Neuronal stem cell (in vitro differentiated cells): ENCODE data around the gene HMOX1.

Experiments used
- DNase-seq: peaks from one replicate; pipeline ENCODE4 v3.0.0-alpha.2; 2013; ENCODE audit warnings: low spot score
- H2AFZ ChIP-seq: one replicate; pipeline ENCODE4 v1.6.1; 2013; ENCODE audit warnings: mild to moderate bottlenecking, low read length, inconsistent platforms
- H2AK5ac ChIP-seq: 2 replicates; pipeline ENCODE4 v1.6.1; 2013; ENCODE audit warnings: low read depth, mild to moderate bottlenecking, inconsistent platforms, low read length, moderate library complexity, mixed read lengths
- H2BK120ac ChIP-seq: 2 replicates; pipeline ENCODE4 v1.6.1; 2013; ENCODE audit warnings: low read depth, mild to moderate bottlenecking, inconsistent platforms, low read length, moderate library complexity, mixed read lengths
- H2BK12ac ChIP-seq: one replicate; pipeline ENCODE4 v1.6.1; 2013; ENCODE audit warnings: low read length, inconsistent platforms
- H2BK15ac ChIP-seq: 2 replicates; pipeline ENCODE4 v1.6.1; 2013; ENCODE audit warnings: mild to moderate bottlenecking, low read length, inconsistent platforms, mixed read lengths
- H2BK5ac ChIP-seq: one replicate; pipeline ENCODE4 v1.6.1; 2013; ENCODE audit warnings: inconsistent platforms, mild to moderate bottlenecking, low read length, moderate library complexity
- H3K14ac ChIP-seq: one replicate; pipeline ENCODE4 v1.6.1; 2013; ENCODE audit warnings: low read length, inconsistent platforms
- H3K18ac ChIP-seq: 2 replicates; pipeline ENCODE4 v1.6.1; 2013; ENCODE audit warnings: low read length, inconsistent platforms
- H3K23ac ChIP-seq: 2 replicates; pipeline ENCODE4 v1.6.1; 2013; ENCODE audit warnings: low read depth, mild to moderate bottlenecking, mixed read lengths, low read length, inconsistent platforms; ENCODE audit not compliant: poor library complexity
- H3K27ac ChIP-seq: replicated peaks from 3 replicates; pipeline ENCODE4 v1.5.1; 2013; ENCODE audit warnings: low read length, inconsistent platforms
- H3K27me3 ChIP-seq, 3 experiments: 2 replicates each; pipeline ENCODE4 v1.6.1; 2013; ENCODE audit warnings: low read length in 3 of 3, mild to moderate bottlenecking in 2 of 3, inconsistent platforms in 1 of 3, low read depth in 1 of 3, mixed read lengths in 1 of 3, moderate library complexity in 1 of 3; ENCODE audit not compliant: control insufficient read depth in 3 of 3, insufficient read depth in 3 of 3
- H3K36me3 ChIP-seq, 2 donors: replicated peaks in 1 of 2; 2 replicates each; pipeline ENCODE4 v1.6.1; 2013; ENCODE audit warnings: low read length in 2 of 2; ENCODE audit not compliant: control insufficient read depth in 2 of 2, insufficient read depth in 2 of 2
- H3K4ac ChIP-seq: 2 replicates; pipeline ENCODE4 v1.6.1; 2013; ENCODE audit warnings: inconsistent platforms, mild to moderate bottlenecking, low read length, moderate library complexity
- H3K4me1 ChIP-seq, 2 donors: 1 replicate in 1 of 2; 2 replicates in 1 of 2; pipeline ENCODE4 v1.6.1; 2013; ENCODE audit warnings: low read length in 2 of 2, low read depth in 1 of 2; ENCODE audit not compliant: control insufficient read depth in 2 of 2, insufficient read depth in 1 of 2
- H3K4me2 ChIP-seq: one replicate; pipeline ENCODE4 v1.6.1; 2013; ENCODE audit warnings: mild to moderate bottlenecking, low read length, inconsistent platforms; ENCODE audit not compliant: insufficient read depth, poor library complexity, severe bottlenecking
- H3K4me3 ChIP-seq, 2 donors: 2 replicates each; pipeline ENCODE4 v1.5.1; 2013; ENCODE audit warnings: low read length in 2 of 2, mild to moderate bottlenecking in 2 of 2, inconsistent platforms in 1 of 2, moderate library complexity in 1 of 2
- H3K79me1 ChIP-seq: one replicate; pipeline ENCODE4 v1.6.1; 2013; ENCODE audit warnings: low read depth, mild to moderate bottlenecking, inconsistent platforms, low read length, moderate library complexity
- H3K9ac ChIP-seq: one replicate; pipeline ENCODE4 v1.6.1; 2013; ENCODE audit warnings: mild to moderate bottlenecking, low read depth, low read length, inconsistent platforms; ENCODE audit not compliant: poor library complexity
- H3K9me3 ChIP-seq, 2 donors: replicated peaks in 1 of 2; 2 replicates each; pipeline versions ENCODE3 to v1.6.1; 2013; ENCODE audit warnings: low read length in 2 of 2, mild to moderate bottlenecking in 2 of 2, inconsistent platforms in 1 of 2, low read depth in 1 of 2, mixed read lengths in 1 of 2, moderate library complexity in 1 of 2; ENCODE audit not compliant: control insufficient read depth in 2 of 2, insufficient read depth in 1 of 2
- H4K8ac ChIP-seq: one replicate; pipeline ENCODE4 v1.6.1; 2013; ENCODE audit warnings: low read depth, mild to moderate bottlenecking, inconsistent platforms, low read length, moderate library complexity
- H4K91ac ChIP-seq: one replicate; pipeline ENCODE4 v1.6.1; 2013; ENCODE audit warnings: low read length, low read depth, mild to moderate bottlenecking, inconsistent platforms; ENCODE audit not compliant: poor library complexity
- WGBS, 2 donors: extraction: QIAGEN DNeasy Blood & Tissue Kit; methylation state at CpG; one replicate each; pipeline ENCODE4 v1.1.7; 2013; ENCODE audit warnings: missing lambda C conversion rate in 2 of 2, mixed read lengths in 1 of 2; ENCODE audit not compliant: insufficient read length in 2 of 2, insufficient replicate concordance in 1 of 2; ENCODE audit errors: extremely low coverage in 2 of 2; 5-methylcytosine and 5-hydroxymethylcytosine counted together

The HMOX1 gene

DNA sequence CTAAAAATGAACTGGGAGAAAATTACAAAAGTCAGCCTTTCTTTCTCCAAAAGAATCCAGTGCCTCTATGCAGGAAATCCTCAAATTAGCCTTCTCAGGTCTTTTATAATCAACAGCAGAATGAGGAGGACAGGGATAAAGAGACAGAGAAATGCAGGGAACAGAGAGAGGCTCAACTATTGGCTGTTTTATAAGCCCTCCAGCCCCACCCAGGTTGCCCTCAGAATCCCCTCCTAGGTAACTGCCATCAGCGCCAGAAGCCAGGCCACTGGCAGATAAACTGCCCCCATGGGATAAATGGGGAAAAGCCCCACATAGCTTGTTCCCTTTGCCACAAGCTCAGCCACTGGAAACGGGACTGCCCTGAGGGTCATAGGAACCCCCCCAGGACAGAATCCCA lies 10.9 kb upstream of the HMOX1 start:
- Histone ChIP-seq H2BK5ac (no peak overlapping the region), H2AK5ac (no peak overlapping the region), H3K27me3 (no peaks in the 10 kb centered on the region), H3K9me3 (no peaks in the 10 kb centered on the region), H3K27ac (no peak overlapping the region), H2BK15ac (no peak overlapping the region), H3K18ac (no peak overlapping the region), H3K79me1 (peaks cover 4% of the 10 kb centered on the region), H4K8ac (no peak overlapping the region), H4K91ac (no peak overlapping the region), H3K23ac (no peak overlapping the region), H2AFZ (no peak overlapping the region), H3K4me1 (peaks cover 1 to 6% of the 10 kb centered on the region in 2 donors), H3K4ac (no peak overlapping the region), H3K36me3 (no peaks in the 10 kb centered on the region), H3K14ac (no peak overlapping the region), H2BK12ac (no peak overlapping the region), H3K4me3 (no peak overlapping the region), H2BK120ac (no peak overlapping the region), H3K9ac (no peak overlapping the region), H3K4me2 (no peak overlapping the region)
- WGBS, 2 donors = no CpG with 5 or more reads among the region's 2 CpGs
- DNase-seq = no peak

DNA sequence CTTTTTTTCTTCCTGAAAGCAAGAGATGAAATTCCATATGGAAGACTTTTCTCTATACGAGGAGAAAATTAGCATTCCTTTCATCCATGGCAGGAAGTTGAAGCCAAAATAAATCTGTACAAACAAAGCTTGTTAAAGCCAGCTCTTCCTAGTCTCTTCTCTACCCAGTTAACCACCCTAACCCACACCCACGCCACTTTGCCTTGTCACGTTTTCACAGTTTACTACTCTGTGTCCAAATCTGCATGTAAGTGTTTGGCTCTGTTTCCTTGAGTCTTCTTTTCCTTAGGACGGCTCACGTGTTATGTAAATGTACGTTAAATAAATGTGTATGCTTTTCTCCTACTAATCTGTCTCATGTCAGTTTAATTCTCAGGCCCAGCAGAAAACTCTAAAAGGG lies 7.1 kb upstream of the HMOX1 start:
- H2AFZ ChIP-seq = no peak overlapping the region
- no peak overlapping the region for H3K4ac ChIP-seq
- H4K91ac ChIP-seq = no peak overlapping the region
- H2BK120ac ChIP-seq = no peak overlapping the region
- WGBS, 2 donors = no CpG with 5 or more reads among the region's 6 CpGs
- H3K14ac ChIP-seq = no peak overlapping the region
- no peak overlapping the region for H2AK5ac ChIP-seq
- no peak overlapping the region for H2BK5ac ChIP-seq
- no peak overlapping the region for H3K4me2 ChIP-seq
- no peak overlapping the region for H3K9ac ChIP-seq
- H3K4me3 ChIP-seq = no peak overlapping the region
- no peak overlapping the region for H3K18ac ChIP-seq
- H3K27ac ChIP-seq = no peak overlapping the region
- DNase-seq = no peak
- no peak overlapping the region for H3K23ac ChIP-seq
- no peak overlapping the region for H2BK12ac ChIP-seq
- H3K79me1 ChIP-seq = peaks cover 4% of the 10 kb centered on the region
- H3K4me1 ChIP-seq = peaks cover 18 to 20% of the 10 kb centered on the region in 2 donors
- H2BK15ac ChIP-seq = no peak overlapping the region
- no peaks in the 10 kb centered on the region for H3K9me3 ChIP-seq
- no peak overlapping the region for H4K8ac ChIP-seq
- no peaks in the 10 kb centered on the region for H3K36me3 ChIP-seq
- no peaks in the 10 kb centered on the region for H3K27me3 ChIP-seq

DNA sequence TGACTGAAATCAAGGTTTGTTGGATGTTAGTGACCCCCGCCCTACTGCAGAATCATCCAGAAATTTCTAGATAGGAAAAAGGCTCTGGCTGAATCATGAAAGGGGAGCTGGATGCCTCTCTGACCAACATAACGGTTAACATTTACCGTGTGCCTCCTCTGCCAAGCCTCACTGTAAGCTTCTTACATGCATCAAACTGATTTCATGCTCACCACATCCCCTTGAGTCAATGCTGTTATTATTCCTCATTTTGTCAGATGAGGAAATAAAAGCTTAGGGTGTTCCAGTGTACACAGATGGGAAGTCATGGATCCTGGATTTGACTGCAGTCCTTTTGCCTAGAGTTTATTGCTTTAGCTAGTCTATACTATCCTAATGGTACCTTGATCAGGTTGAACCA lies 5.9 kb upstream of the HMOX1 start:
- H3K4me3 ChIP-seq = no peak overlapping the region
- H2BK5ac ChIP-seq = no peak overlapping the region
- peaks cover 2% of the 10 kb centered on the region for H3K79me1 ChIP-seq
- no peak overlapping the region for H3K23ac ChIP-seq
- H3K9ac ChIP-seq = no peak overlapping the region
- DNase-seq = no peak
- WGBS, 2 donors = no CpG with 5 or more reads among the region's 3 CpGs
- H3K4ac ChIP-seq = no peak overlapping the region
- H4K91ac ChIP-seq = no peak overlapping the region
- H2BK12ac ChIP-seq = no peak overlapping the region
- H4K8ac ChIP-seq = no peak overlapping the region
- no peaks in the 10 kb centered on the region for H3K27me3 ChIP-seq
- H3K9me3 ChIP-seq = no peaks in the 10 kb centered on the region
- peak overlapping the region; percentile 76 for H2AK5ac ChIP-seq
- peaks cover 17 to 20% of the 10 kb centered on the region in 2 donors for H3K4me1 ChIP-seq
- no peaks in the 10 kb centered on the region for H3K36me3 ChIP-seq
- no peak overlapping the region for H2BK120ac ChIP-seq
- no peak overlapping the region for H3K14ac ChIP-seq
- H3K4me2 ChIP-seq = no peak overlapping the region
- no peak overlapping the region for H3K27ac ChIP-seq
- peak overlapping the region; percentile 99 for H2BK15ac ChIP-seq
- H3K18ac ChIP-seq = no peak overlapping the region
- no peak overlapping the region for H2AFZ ChIP-seq

DNA sequence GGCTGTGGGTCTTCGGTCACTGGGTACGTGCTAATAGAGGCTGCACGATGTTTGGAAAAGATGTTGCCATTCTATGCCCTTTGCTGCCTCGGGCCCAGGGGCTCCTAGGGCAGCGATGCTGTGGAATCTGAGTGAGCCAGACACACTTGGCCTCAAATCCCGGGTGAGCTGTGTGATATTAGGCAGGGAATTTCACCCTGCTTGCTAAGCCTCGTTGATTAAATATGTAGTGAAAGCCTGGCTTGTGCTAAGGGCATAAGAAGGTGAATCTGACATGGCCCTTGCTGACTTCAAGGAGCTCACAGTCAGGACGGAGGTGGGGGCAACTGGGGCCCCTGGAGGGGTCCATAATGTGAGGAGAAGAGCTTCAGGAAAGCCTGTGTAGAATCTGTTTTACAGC lies 5.4 kb upstream of the HMOX1 start:
- peaks cover 17 to 20% of the 10 kb centered on the region in 2 donors for H3K4me1 ChIP-seq
- H4K8ac ChIP-seq = no peak overlapping the region
- no CpG with 5 or more reads among the region's 8 CpGs for WGBS, 2 donors
- peak overlapping the region; percentile 99 for H2BK15ac ChIP-seq
- no peak overlapping the region for H3K4ac ChIP-seq
- H3K9me3 ChIP-seq = no peaks in the 10 kb centered on the region
- no peak overlapping the region for H3K4me2 ChIP-seq
- no peak for DNase-seq
- peak overlapping the region; percentile 89 for H2BK12ac ChIP-seq
- no peak overlapping the region for H2BK5ac ChIP-seq
- peak overlapping the region; percentile 46 for H4K91ac ChIP-seq
- H3K4me3 ChIP-seq = no peak overlapping the region
- H3K18ac ChIP-seq = peak overlapping the region; percentile 63
- H3K9ac ChIP-seq = peak overlapping the region; percentile 61
- no peaks in the 10 kb centered on the region for H3K27me3 ChIP-seq
- H2AFZ ChIP-seq = no peak overlapping the region
- peaks cover 2% of the 10 kb centered on the region for H3K79me1 ChIP-seq
- peak overlapping the region; percentile 76 for H2AK5ac ChIP-seq
- H3K36me3 ChIP-seq = no peaks in the 10 kb centered on the region
- no peak overlapping the region for H2BK120ac ChIP-seq
- H3K14ac ChIP-seq = no peak overlapping the region
- no peak overlapping the region for H3K23ac ChIP-seq
- H3K27ac ChIP-seq = no peak overlapping the region
